Endothelial cell of umbilical vein (primary cell): Measurements from ENCODE around the gene TMEM121. TPM values are rescaled to one million over a fixed set of nuclear protein-coding genes. Genes with fewer than 3 reads are reported as not detected.

Experiments
- polyA plus RNA-seq, 4 experiments: library from polyadenylated mRNA; depleted of rRNA in 3 of 4; stranded (reverse) in 3 of 4; unstranded in 1 of 4; fragments of >200 nt; gene quantifications; 2 replicates each; pipeline versions ENCODE4 v1.2.1 to v1.2.3, GENCODE V29; 2011 to 2012; ENCODE audit warnings: missing spikeins in 1 of 4
- total RNA-seq: library from RNA; stranded (reverse); gene quantifications from 2 replicates; pipeline ENCODE4 v1.2.3, GENCODE V29; 2021

Gene TMEM121
- total and polyA plus RNA-seq, 2 donors (not counting 3 experiments of a cell fraction or from before 2014, with no cell fraction given) = 4.8 to 7.7 TPM

Other genes starting within 250 kb of the TMEM121 start
- gene BRF1, start 225.6 kb upstream of the TMEM121 start, total RNA-seq = 37.9 and 47.2 TPM in 2 replicates
- gene BRF1, start 225.6 kb upstream of the TMEM121 start, polyA plus RNA-seq = 18.6 and 19.0 TPM in 2 replicates
- 80.1 and 86.3 TPM in 2 replicates for gene PACS2, start 211.8 kb upstream of the TMEM121 start, total RNA-seq
- gene PACS2, start 211.8 kb upstream of the TMEM121 start, polyA plus RNA-seq = 52.6 and 52.7 TPM in 2 replicates
- gene TEX22, start 128.0 kb upstream of the TMEM121 start, total RNA-seq = 1.1 and 2.1 TPM in 2 replicates
- gene TEX22, start 128.0 kb upstream of the TMEM121 start, polyA plus RNA-seq = 0.06 and 0.22 TPM in 2 replicates
- 158 and 167 TPM in 2 replicates for gene MTA1, start 106.8 kb upstream of the TMEM121 start, total RNA-seq
- 85.2 and 97.2 TPM in 2 replicates for gene MTA1, start 106.8 kb upstream of the TMEM121 start, polyA plus RNA-seq
- gene CRIP2, start 51.8 kb upstream of the TMEM121 start, total RNA-seq = 322 and 361 TPM in 2 replicates
- gene CRIP2, start 51.8 kb upstream of the TMEM121 start, polyA plus RNA-seq = 954 and 1,384 TPM in 2 replicates
- gene CRIP1, start 39.7 kb upstream of the TMEM121 start, total RNA-seq = 4.8 and 8.1 TPM in 2 replicates
- 3.0 and 3.1 TPM in 2 replicates for gene CRIP1, start 39.7 kb upstream of the TMEM121 start, polyA plus RNA-seq
- 25.3 and 29.9 TPM in 2 replicates for gene TEDC1, start 35.3 kb upstream of the TMEM121 start, total RNA-seq
- gene TEDC1, start 35.3 kb upstream of the TMEM121 start, polyA plus RNA-seq = 16.5 and 16.8 TPM in 2 replicates